ENCODE measurements around the gene RASA2. TPM values are rescaled to one million over a fixed set of nuclear protein-coding genes. Genes with fewer than 3 reads are reported as not detected.

Gene RASA2
- total RNA-seq, 1 donor from 2014 or later, result 9.9 TPM

GRCh38 chr3:141511361-141511760 lies 24.5 kb downstream of the RASA2 start:
- H3K27ac Mint-ChIP-seq (ENCODE audit: unreplicated experiment), result no peak overlapping the region
- H3K36me3 Mint-ChIP-seq (ENCODE audit: unreplicated experiment), result peaks cover 7% of the 10 kb centered on the region
- no peak for TF ChIP-seq CTCF (IDR thresholded peaks at IDR 0.05)
- H3K9me3 Mint-ChIP-seq (ENCODE audit: unreplicated experiment), result no peaks in the 10 kb centered on the region
- no peaks in the 10 kb centered on the region for H3K27me3 Mint-ChIP-seq (ENCODE audit: unreplicated experiment)
- DNase-seq (ENCODE audit: extremely low spot score, unreplicated experiment), result no peak
- H3K4me1 Mint-ChIP-seq (ENCODE audit: unreplicated experiment), result no peaks in the 10 kb centered on the region
- no peak overlapping the region for H3K4me3 Mint-ChIP-seq (ENCODE audit: unreplicated experiment)

- Mint-ChIP-seq H3K27me3 (ENCODE audit: unreplicated experiment) (no peaks in the 10 kb centered on the region), H3K9me3 (ENCODE audit: unreplicated experiment) (no peaks in the 10 kb centered on the region), H3K4me3 (ENCODE audit: unreplicated experiment) (no peak overlapping the region), H3K4me1 (ENCODE audit: unreplicated experiment) (peaks cover 6% of the 10 kb centered on the region), H3K36me3 (ENCODE audit: unreplicated experiment) (peaks cover 18% of the 10 kb centered on the region), H3K27ac (ENCODE audit: unreplicated experiment) (no peak overlapping the region)
- TF ChIP-seq CTCF (IDR thresholded peaks at IDR 0.05), result no peak
- DNase-seq (ENCODE audit: extremely low spot score, unreplicated experiment), result no peak
These were observed 27.6 kb downstream of the RASA2 start for GRCh38 chr3:141514382-141514781.

- Mint-ChIP-seq H3K36me3 (ENCODE audit: unreplicated experiment) (peaks cover 23% of the 10 kb centered on the region), H3K4me1 (ENCODE audit: unreplicated experiment) (peaks cover 10% of the 10 kb centered on the region), H3K27ac (ENCODE audit: unreplicated experiment) (peak overlapping the region; percentile 77), H3K9me3 (ENCODE audit: unreplicated experiment) (no peaks in the 10 kb centered on the region), H3K4me3 (ENCODE audit: unreplicated experiment) (no peak overlapping the region), H3K27me3 (ENCODE audit: unreplicated experiment) (no peaks in the 10 kb centered on the region)
- DNase-seq (ENCODE audit: extremely low spot score, unreplicated experiment), result no peak
- no peak for TF ChIP-seq CTCF (IDR thresholded peaks at IDR 0.05)
These were observed 32.8 kb downstream of the RASA2 start for GRCh38 chr3:141519587-141519986.

- H3K4me3 Mint-ChIP-seq (ENCODE audit: unreplicated experiment), result no peak overlapping the region
- no peak overlapping the region for H3K27ac Mint-ChIP-seq (ENCODE audit: unreplicated experiment)
- H3K9me3 Mint-ChIP-seq (ENCODE audit: unreplicated experiment), result no peaks in the 10 kb centered on the region
- H3K27me3 Mint-ChIP-seq (ENCODE audit: unreplicated experiment), result no peaks in the 10 kb centered on the region
- DNase-seq (ENCODE audit: extremely low spot score, unreplicated experiment), result no peak
- no peak for TF ChIP-seq CTCF (IDR thresholded peaks at IDR 0.05)
- H3K36me3 Mint-ChIP-seq (ENCODE audit: unreplicated experiment), result peaks cover 14% of the 10 kb centered on the region
- H3K4me1 Mint-ChIP-seq (ENCODE audit: unreplicated experiment), result peaks cover 10% of the 10 kb centered on the region
These were observed 35.0 kb downstream of the RASA2 start for GRCh38 chr3:141521781-141522180.

- H3K4me3 Mint-ChIP-seq (ENCODE audit: unreplicated experiment), result no peak overlapping the region
- DNase-seq (ENCODE audit: extremely low spot score, unreplicated experiment), result no peak
- H3K27me3 Mint-ChIP-seq (ENCODE audit: unreplicated experiment), result no peaks in the 10 kb centered on the region
- peaks cover 8% of the 10 kb centered on the region for H3K36me3 Mint-ChIP-seq (ENCODE audit: unreplicated experiment)
- H3K9me3 Mint-ChIP-seq (ENCODE audit: unreplicated experiment), result no peaks in the 10 kb centered on the region
- TF ChIP-seq CTCF (IDR thresholded peaks at IDR 0.05), result no peak
- H3K27ac Mint-ChIP-seq (ENCODE audit: unreplicated experiment), result no peak overlapping the region
- peaks cover 16% of the 10 kb centered on the region for H3K4me1 Mint-ChIP-seq (ENCODE audit: unreplicated experiment)
These were observed 37.0 kb downstream of the RASA2 start for GRCh38 chr3:141523615-141524375.

All from osteocyte (in vitro differentiated cells).